Measurements from ENCODE around the gene VWA2. TPM values are rescaled to one million over a fixed set of nuclear protein-coding genes. Genes with fewer than 3 reads are reported as not detected.

VWA2 gene
- total and polyA plus RNA-seq, 2 of the 4 experiments (the other 2 are of a cell fraction): not detected

DNA sequence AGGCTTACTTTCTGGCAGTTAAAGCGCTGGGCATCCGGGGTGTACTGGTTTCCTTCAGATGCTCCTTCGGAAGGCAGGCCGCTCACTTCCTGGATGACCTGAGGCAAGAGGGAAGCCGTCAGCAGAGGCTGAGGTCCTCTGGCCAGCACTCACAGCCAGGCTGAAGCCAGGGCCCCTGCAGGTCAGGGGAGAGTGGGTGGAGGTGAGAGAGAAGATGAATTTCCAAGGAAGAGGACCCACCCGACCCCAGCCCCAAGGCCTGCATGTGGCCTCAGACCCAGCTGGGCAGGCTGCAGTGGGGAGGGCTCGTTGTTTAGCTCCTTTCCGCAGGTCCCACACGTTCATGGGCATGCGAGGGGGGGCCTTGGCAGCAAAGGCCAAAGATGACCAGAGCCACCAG is 71.3 kb downstream of the VWA2 start:
- H3K4me1 ChIP-seq (ENCODE audit: control insufficient read depth, insufficient read depth, low read length): peaks cover 10% of the 10 kb centered on the region; the same call in 1 of the 2 replicates
- 95% methylated on average over 7 of the region's 10 CpGs; no CpG with 5 or more reads in 1 of the 2 experiments for WGBS, 2 experiments (ENCODE audit: extremely low coverage in 2 of 2, insufficient read length in 1 of 2)
- no peaks in the 10 kb centered on the region; the same call in 1 of the 2 replicates for H3K9me3 ChIP-seq (ENCODE audit: control insufficient read depth, insufficient read depth, low read length)
- POLR2A ChIA-PET (ENCODE audit: unreplicated experiment): no interaction called here
- in situ Hi-C loops (cut with MboI; ENCODE audit: low sequenced_read_pairs): no loop called here
- no peak overlapping the region for H2AK5ac ChIP-seq (ENCODE audit: low read depth, low read length)
- no peak overlapping the region for H2BK120ac ChIP-seq (ENCODE audit: low read depth, low read length)
- H3K79me1 ChIP-seq (ENCODE audit: low read depth in 1 of 2, low read length in 2 of 2): no peaks in the 10 kb centered on the region
- H3K9me1 ChIP-seq (ENCODE audit: insufficient read depth, low read length): peaks cover 7% of the 10 kb centered on the region
- no peak overlapping the region for H3K14ac ChIP-seq (replicated peaks; ENCODE audit: low read depth, low read length)
- no peak overlapping the region for H3K23ac ChIP-seq (ENCODE audit: low read depth, low read length)
- intact Hi-C loops (cut with micrococcal nuclease): no loop called here
- no peak for TF ChIP-seq CHD1 (IDR thresholded peaks at IDR 0.05; ENCODE audit: low read depth, low read length)
- CTCF ChIA-PET: no interaction called here
- no peak overlapping the region for H4K91ac ChIP-seq (ENCODE audit: insufficient read depth, low read depth, low read length)
- dilution Hi-C loops (cut with HindIII; ENCODE audit: low sequenced_read_pairs, unreplicated experiment): no loop called here
- no peak overlapping the region for H2AFZ ChIP-seq (replicated peaks; ENCODE audit: low read length, poor library complexity)
- ATAC-seq (ENCODE audit: low read depth) (no peak), DNase-seq (no peak)
- no peak overlapping the region for H3K4ac ChIP-seq (ENCODE audit: low read depth, low read length)
- H3K4me2 ChIP-seq (ENCODE audit: low read depth, low read length): no peak overlapping the region
- no peak overlapping the region for H4K5ac ChIP-seq (ENCODE audit: low read depth, low read length)
- no peak overlapping the region for H3K27ac ChIP-seq (ENCODE audit: insufficient read depth, low read length)
- H2BK5ac ChIP-seq (ENCODE audit: low read depth, low read length, poor library complexity, severe bottlenecking): no peak overlapping the region
- no peak overlapping the region for H2BK15ac ChIP-seq (ENCODE audit: low read depth, low read length)
- peaks cover 13% of the 10 kb centered on the region for H3K27me3 ChIP-seq (ENCODE audit: control insufficient read depth, insufficient read depth, low read length)
- no peaks in the 10 kb centered on the region for H3K36me3 ChIP-seq (ENCODE audit: control insufficient read depth, insufficient read depth, low read length)
- H3K4me3 ChIP-seq (ENCODE audit: insufficient read depth, low read depth, low read length): no peak overlapping the region
- H2BK20ac ChIP-seq (ENCODE audit: low read depth, low read length): no peak overlapping the region
- no peak overlapping the region for H3K18ac ChIP-seq (ENCODE audit: low read depth, low read length)
- H3K9ac ChIP-seq (ENCODE audit: low read depth, low read length): no peak overlapping the region
- no peak overlapping the region for H4K8ac ChIP-seq (ENCODE audit: low read depth in 2 of 2, low read length in 2 of 2)
- no peak overlapping the region for H2AK9ac ChIP-seq (replicated peaks; ENCODE audit: low read depth, low read length, poor library complexity)
- peaks cover 4% of the 10 kb centered on the region; the same call in 1 of the 2 replicates for H4K20me1 ChIP-seq (ENCODE audit: insufficient read depth, low read length)
- no TSS peak for BruUV-seq (replicated peaks)
- H3K56ac ChIP-seq (ENCODE audit: extremely low read depth, insufficient read depth, low read length): no peak overlapping the region
